NK-92 (cell line): ENCODE results near the gene TMEM121B.

Source experiments
- DNase-seq: peaks from one replicate; lab custom pipeline; 2025; ENCODE audit not compliant: unreplicated experiment; lab: John Stamatoyannopoulos, UW

The TMEM121B gene

GRCh38 chr22:17112491-17113042 lies 8.6 kb downstream of the TMEM121B start:
- DNase-seq: no peak

- no peak for DNase-seq
Measured at GRCh38 chr22:17110791-17111550, 10.2 kb downstream of the TMEM121B start.

GRCh38 chr22:17109976-17110375 lies 11.2 kb downstream of the TMEM121B start:
- no peak for DNase-seq

- DNase-seq: no peak
Measured at GRCh38 chr22:17109113-17109865, 11.9 kb downstream of the TMEM121B start.

- DNase-seq: no peak
Measured at GRCh38 chr22:17108256-17109112, 12.7 kb downstream of the TMEM121B start.

GRCh38 chr22:17107547-17107810 lies 13.7 kb downstream of the TMEM121B start:
- DNase-seq: no peak

- DNase-seq: no peak
Measured at GRCh38 chr22:17106785-17107546, 14.2 kb downstream of the TMEM121B start.

- DNase-seq: no peak
Measured at GRCh38 chr22:17106161-17106784, 14.9 kb downstream of the TMEM121B start.

- DNase-seq: no peak
Measured at GRCh38 chr22:17105143-17106129, 15.7 kb downstream of the TMEM121B start.

- DNase-seq: no peak
Measured at GRCh38 chr22:17104336-17104935, 16.7 kb downstream of the TMEM121B start.

- DNase-seq: no peak
Measured at GRCh38 chr22:17103351-17103750, 17.8 kb downstream of the TMEM121B start.

GRCh38 chr22:17102297-17102667 lies 18.9 kb downstream of the TMEM121B start:
- DNase-seq: no peak

GRCh38 chr22:17101475-17102296 lies 19.5 kb downstream of the TMEM121B start:
- no peak for DNase-seq

GRCh38 chr22:17100621-17101020 lies 20.5 kb downstream of the TMEM121B start:
- no peak for DNase-seq

GRCh38 chr22:17098379-17098819 lies 22.8 kb downstream of the TMEM121B start:
- no peak for DNase-seq

- DNase-seq: no peak
Measured at GRCh38 chr22:17097701-17098100, 23.5 kb downstream of the TMEM121B start.

- no peak for DNase-seq
Measured at GRCh38 chr22:17097062-17097461, 24.1 kb downstream of the TMEM121B start.

- no peak for DNase-seq
Measured at GRCh38 chr22:17096071-17096470, 25.1 kb downstream of the TMEM121B start.
